IMR-90 (cell line): Measurements from ENCODE around the gene ACADSB. TPM values are rescaled to one million over a fixed set of nuclear protein-coding genes. Genes with fewer than 3 reads are reported as not detected.

Experiments
- ATAC-seq: fragments of 200-7000 bp; cut with Tn5 transposase; 2 replicates; pipeline ENCODE4 v1.9.1; 2020; ENCODE audit warnings: low read depth, mild to moderate bottlenecking, moderate library complexity
- BruUV-seq: library from RNA; stranded (reverse); fragments of 400-500 nt; replicated peaks from 2 replicates; lab custom pipeline; 2021; lab: Mats Ljungman, UMichigan
- CTCF ChIA-PET: fragments of 300-600 bp; formaldehyde crosslinking; extraction: SDS; loops from one replicate; lab custom pipeline; 2021; ENCODE audit warnings: antibody characterized with exemption; lab: Yijun Ruan, JAX
- POLR2A ChIA-PET: fragments of 300-600 bp; sonication (Branson Sonifier 250); formaldehyde crosslinking; loops from one replicate; lab custom pipeline; 2022; ENCODE audit warnings: antibody characterized with exemption; ENCODE audit not compliant: unreplicated experiment; lab: Charles Lee
- DNase-seq: peaks from one replicate; pipeline ENCODE4 v3.0.0; 2013
- H2AFZ ChIP-seq: replicated peaks from 2 replicates; pipeline ENCODE3; 2013; ENCODE audit warnings: low read length, mild to moderate bottlenecking; ENCODE audit not compliant: poor library complexity
- H2AK5ac ChIP-seq: 2 replicates; pipeline ENCODE4 v1.6.1; 2013; ENCODE audit warnings: low read depth, low read length, inconsistent platforms
- H2AK9ac ChIP-seq: replicated peaks from 2 replicates; pipeline ENCODE3; 2013; ENCODE audit warnings: mild to moderate bottlenecking, low read depth, low read length, moderate library complexity; ENCODE audit not compliant: poor library complexity
- H2BK120ac ChIP-seq: 2 replicates; pipeline ENCODE4 v1.6.1; 2013; ENCODE audit warnings: low read depth, low read length, inconsistent platforms
- H2BK15ac ChIP-seq: 3 replicates; pipeline ENCODE4 v1.6.1; 2013; ENCODE audit warnings: low read depth, low read length, inconsistent platforms
- H2BK20ac ChIP-seq: 2 replicates; pipeline ENCODE4 v1.6.1; 2013; ENCODE audit warnings: low read depth, mild to moderate bottlenecking, inconsistent platforms, low read length, moderate library complexity
- H2BK5ac ChIP-seq: 2 replicates; pipeline ENCODE4 v1.6.1; 2013; ENCODE audit warnings: mild to moderate bottlenecking, low read depth, low read length, inconsistent platforms; ENCODE audit not compliant: poor library complexity, severe bottlenecking
- H3K14ac ChIP-seq: replicated peaks from 2 replicates; pipeline ENCODE4 v1.6.1; 2013; ENCODE audit warnings: low read depth, low read length, inconsistent platforms
- H3K18ac ChIP-seq: 2 replicates; pipeline ENCODE4 v1.6.1; 2013; ENCODE audit warnings: low read depth, low read length, control low read depth
- H3K23ac ChIP-seq: 2 replicates; pipeline ENCODE4 v1.6.1; 2013; ENCODE audit warnings: low read depth, low read length, inconsistent platforms
- H3K27ac ChIP-seq: 2 replicates; pipeline ENCODE4 v1.5.1; 2013; ENCODE audit warnings: mild to moderate bottlenecking, control low read depth, low read length; ENCODE audit not compliant: insufficient read depth
- H3K27me3 ChIP-seq: 2 replicates; pipeline ENCODE4 v1.6.1; 2013; ENCODE audit warnings: low read length; ENCODE audit not compliant: control insufficient read depth, insufficient read depth
- H3K36me3 ChIP-seq: 2 replicates; pipeline ENCODE4 v1.6.1; 2013; ENCODE audit warnings: low read length, mixed read lengths; ENCODE audit not compliant: control insufficient read depth, insufficient read depth
- H3K4ac ChIP-seq: 2 replicates; pipeline ENCODE4 v1.6.1; 2013; ENCODE audit warnings: low read depth, low read length, inconsistent platforms
- H3K4me1 ChIP-seq: 2 replicates; pipeline ENCODE4 v1.6.1; 2013; ENCODE audit warnings: low read length, mixed read lengths; ENCODE audit not compliant: control insufficient read depth, insufficient read depth
- H3K4me2 ChIP-seq: 2 replicates; pipeline ENCODE4 v1.6.1; 2013; ENCODE audit warnings: low read depth, mild to moderate bottlenecking, control low read depth, low read length, moderate library complexity
- H3K4me3 ChIP-seq: 2 replicates; pipeline ENCODE4 v1.5.1; 2013; ENCODE audit warnings: low read depth, mild to moderate bottlenecking, control low read depth, low read length, moderate library complexity; ENCODE audit not compliant: insufficient read depth
- H3K56ac ChIP-seq: 2 replicates; pipeline ENCODE4 v1.6.1; 2013; ENCODE audit warnings: low read length, inconsistent platforms; ENCODE audit not compliant: insufficient read depth; ENCODE audit errors: extremely low read depth
- H3K79me1 ChIP-seq, 2 experiments: 2 replicates each; pipeline ENCODE4 v1.6.1; 2013; ENCODE audit warnings: low read length in 2 of 2, inconsistent platforms in 1 of 2, low read depth in 1 of 2
- H3K9ac ChIP-seq: 2 replicates; pipeline ENCODE4 v1.6.1; 2013; ENCODE audit warnings: low read depth, low read length, control low read depth
- H3K9me1 ChIP-seq: 2 replicates; pipeline ENCODE4 v1.6.1; 2013; ENCODE audit warnings: low read length, inconsistent platforms; ENCODE audit not compliant: insufficient read depth
- H3K9me3 ChIP-seq: 2 replicates; pipeline ENCODE4 v1.6.1; 2013; ENCODE audit warnings: low read length; ENCODE audit not compliant: control insufficient read depth, insufficient read depth
- H4K20me1 ChIP-seq: 2 replicates; pipeline ENCODE4 v1.6.1; 2013; ENCODE audit warnings: low read length, inconsistent platforms; ENCODE audit not compliant: insufficient read depth
- H4K5ac ChIP-seq: 2 replicates; pipeline ENCODE4 v1.6.1; 2013; ENCODE audit warnings: mild to moderate bottlenecking, low read depth, low read length, control low read depth
- H4K8ac ChIP-seq, 2 experiments: 2 replicates each; pipeline ENCODE4 v1.6.1; 2013; ENCODE audit warnings: low read depth in 2 of 2, low read length in 2 of 2, control low read depth in 1 of 2, inconsistent platforms in 1 of 2
- H4K91ac ChIP-seq: 2 replicates; pipeline ENCODE4 v1.6.1; 2013; ENCODE audit warnings: low read depth, low read length, inconsistent platforms; ENCODE audit not compliant: insufficient read depth
- BHLHE40 ChIP-seq: fragments of 150-350 bp; IDR thresholded peaks from 2 replicates; pipeline ENCODE4 v1.6.1; 2016; ENCODE audit warnings: mild to moderate bottlenecking, low read depth, low read length
- CEBPB ChIP-seq: IDR thresholded peaks from 2 replicates; pipeline ENCODE4 v1.6.1; 2012; ENCODE audit warnings: low read depth, low read length, improper control_type of control experiment
- CHD1 ChIP-seq: IDR thresholded peaks from 2 replicates; pipeline ENCODE4 v1.6.1; 2012; ENCODE audit warnings: low read depth, low read length, improper control_type of control experiment
- MAZ ChIP-seq: IDR thresholded peaks from 2 replicates; pipeline ENCODE4 v1.6.1; 2012; ENCODE audit warnings: low read depth, mild to moderate bottlenecking, low read length, improper control_type of control experiment, moderate library complexity, borderline replicate concordance
- MXI1 ChIP-seq: IDR thresholded peaks from 2 replicates; pipeline ENCODE4 v1.6.1; 2012; ENCODE audit warnings: low read depth, mild to moderate bottlenecking, low read length, moderate library complexity, borderline replicate concordance
- POLR2A ChIP-seq: IDR thresholded peaks from 2 replicates; pipeline ENCODE4 v1.6.1; 2012; ENCODE audit warnings: mild to moderate bottlenecking, low read depth, low read length
- RFX5 ChIP-seq: IDR thresholded peaks from 2 replicates; pipeline ENCODE4 v1.8.0; 2012; ENCODE audit warnings: low read depth, mild to moderate bottlenecking, low read length, moderate library complexity
- WGBS, 2 experiments: methylation state at CpG; one replicate each; pipeline versions ENCODE4 v1.1.5 to v1.1.7; 2013; ENCODE audit warnings: missing lambda C conversion rate in 2 of 2; ENCODE audit not compliant: insufficient read length in 1 of 2; ENCODE audit errors: extremely low coverage in 2 of 2; 5-methylcytosine and 5-hydroxymethylcytosine counted together
- dilution Hi-C: fragments of 300-500 bp; cut with HindIII; formaldehyde crosslinking; loops from one replicate; pipeline ENCODE4 v1.14.3; 2018; ENCODE audit warnings: low sequenced_read_pairs; ENCODE audit not compliant: unreplicated experiment
- in situ Hi-C: fragments of 300-500 bp; cut with MboI; formaldehyde crosslinking; loops from 3 replicates; pipeline ENCODE4 v1.14.3; 2019; ENCODE audit warnings: low sequenced_read_pairs, inconsistent platforms, mixed read lengths
- intact Hi-C: fragments of 100-400 bp; cut with micrococcal nuclease; formaldehyde crosslinking; loops from 2 replicates; pipeline ENCODE4 v1.10.0; 2022
- polyA plus RNA-seq, 3 experiments: library from polyadenylated mRNA; depleted of rRNA; stranded (reverse); fragments of >200 nt; gene quantifications; 2 replicates each; pipeline ENCODE4 v1.2.3, GENCODE V29; 2012; ENCODE audit warnings: low replicate concordance in 1 of 3
- total RNA-seq: library from RNA; depleted of rRNA; stranded (reverse); fragments of >200 nt; gene quantifications from 2 replicates; pipeline ENCODE4 v1.2.3, GENCODE V29; 2012
- TF ChIP-seq, protein P1 (sequence below): fragments of 150-350 bp; IDR thresholded peaks from 2 replicates; pipeline ENCODE4 v1.6.1; 2017; ENCODE audit warnings: mild to moderate bottlenecking, antibody characterized with exemption, low read length, low read depth

ACADSB gene
- total and polyA plus RNA-seq, 2 of the 4 experiments (the other 2 are of a cell fraction) = 6.2 to 10.6 TPM

DNA sequence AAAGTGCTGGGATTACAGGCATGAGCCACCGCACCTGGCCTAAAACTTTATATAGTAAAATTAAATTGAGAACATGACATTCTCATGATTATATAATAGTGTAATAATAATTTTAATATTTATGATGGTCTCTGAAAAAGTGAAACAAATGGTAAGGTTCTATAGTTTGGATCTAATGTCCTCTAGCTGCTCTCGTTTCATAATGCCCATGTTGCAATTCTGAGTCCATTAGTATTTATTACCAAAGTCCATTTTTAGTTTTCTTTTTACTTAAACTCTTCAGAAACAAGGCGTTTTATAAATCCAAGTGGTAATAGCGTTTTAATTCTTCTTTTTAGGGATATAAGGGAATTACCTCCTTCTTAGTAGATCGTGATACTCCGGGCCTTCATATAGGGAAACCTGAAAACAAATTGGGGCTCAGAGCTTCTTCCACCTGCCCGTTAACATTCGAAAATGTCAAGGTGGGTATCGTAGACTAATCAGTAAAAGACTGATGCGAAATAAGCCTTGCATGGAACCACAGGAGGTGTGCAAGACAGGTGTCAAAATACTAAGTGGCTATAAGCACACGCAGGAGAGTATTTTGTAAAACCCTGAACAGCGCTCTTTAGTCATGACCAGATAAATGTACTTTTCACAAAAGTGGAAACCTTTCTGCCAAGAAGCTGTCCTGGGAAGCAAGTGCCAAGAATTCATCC lies 34.1 kb downstream of the ACADSB start:
- no peak overlapping the region for H3K56ac ChIP-seq
- H2BK20ac ChIP-seq = no peak overlapping the region
- no TSS peak for BruUV-seq
- ChIA-PET POLR2A (no interaction called here), CTCF (interaction anchor here (0.7 to 1.7 kb wide), 8 partner anchors 8 to 520 kb away, joined by 3 to 8 read pairs (median 3); no protein-coding TSS in a partner anchor)
- no peak overlapping the region for H3K23ac ChIP-seq
- no peak overlapping the region for H3K4me2 ChIP-seq
- H2AFZ ChIP-seq = no peak overlapping the region
- no peak overlapping the region for H4K5ac ChIP-seq
- H3K27ac ChIP-seq = no peak overlapping the region
- no peak overlapping the region for H3K14ac ChIP-seq
- no peak overlapping the region for H2BK5ac ChIP-seq
- DNase-seq (no peak), ATAC-seq (no peak)
- no peak overlapping the region for H2AK9ac ChIP-seq
- H3K9me3 ChIP-seq = no peaks in the 10 kb centered on the region
- no peak overlapping the region for H4K91ac ChIP-seq
- H3K36me3 ChIP-seq = 0 out of 2 replicates have a peak, but pooled peaks cover 1% of the 10 kb centered on the region
- no peak overlapping the region for H3K9ac ChIP-seq
- dilution Hi-C loops = no loop called here
- no peak for TF ChIP-seq MXI1
- TF ChIP-seq MAZ = no peak
- TF ChIP-seq CEBPB = no peak
- TF ChIP-seq, protein P1, sequence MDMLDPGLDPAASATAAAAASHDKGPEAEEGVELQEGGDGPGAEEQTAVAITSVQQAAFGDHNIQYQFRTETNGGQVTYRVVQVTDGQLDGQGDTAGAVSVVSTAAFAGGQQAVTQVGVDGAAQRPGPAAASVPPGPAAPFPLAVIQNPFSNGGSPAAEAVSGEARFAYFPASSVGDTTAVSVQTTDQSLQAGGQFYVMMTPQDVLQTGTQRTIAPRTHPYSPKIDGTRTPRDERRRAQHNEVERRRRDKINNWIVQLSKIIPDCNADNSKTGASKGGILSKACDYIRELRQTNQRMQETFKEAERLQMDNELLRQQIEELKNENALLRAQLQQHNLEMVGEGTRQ = no peak
- TF ChIP-seq BHLHE40 = no peak
- no peak for TF ChIP-seq RFX5
- TF ChIP-seq CHD1 = no peak
- no peak for TF ChIP-seq POLR2A
- H3K18ac ChIP-seq = no peak overlapping the region
- H3K79me1 ChIP-seq = no peaks in the 10 kb centered on the region
- H3K27me3 ChIP-seq = no peaks in the 10 kb centered on the region
- H4K20me1 ChIP-seq = no peaks in the 10 kb centered on the region
- WGBS, 2 experiments = 54% methylated on average over 3 of the region's 12 CpGs; no CpG with 5 or more reads in 1 of the 2 experiments
- no peak overlapping the region for H3K4me3 ChIP-seq
- in situ Hi-C loops = loop anchor here (10.0 to 25.0 kb wide), 2 partner anchors 512 to 919 kb away; no protein-coding TSS in a partner anchor
- no peak overlapping the region for H2BK120ac ChIP-seq
- no peak overlapping the region for H2BK15ac ChIP-seq
- no peak overlapping the region for H2AK5ac ChIP-seq
- no peaks in the 10 kb centered on the region for H3K9me1 ChIP-seq
- intact Hi-C loops = loop anchor here (1.0 to 5.0 kb wide), 3 partner anchors 338 to 1344 kb away; no protein-coding TSS in a partner anchor
- H4K8ac ChIP-seq = no peak overlapping the region
- H3K4ac ChIP-seq = no peak overlapping the region
- H3K4me1 ChIP-seq = no peaks in the 10 kb centered on the region
